Keratinocyte (primary cell): ENCODE measurements around the gene LSM14B. TPM values are rescaled to one million over a fixed set of nuclear protein-coding genes. Genes with fewer than 3 reads are reported as not detected.

Source experiments
- DNase-seq: peaks from one replicate; pipeline ENCODE4 v3.0.0-alpha.2; 2011; ENCODE audit warnings: low read depth, missing footprints, low spot score
- FAIRE-seq: peaks from 2 replicates; lab custom pipeline; 2011; peaks lifted over from hg19 to GRCh38; lab: Jason Lieb, UNC
- H2AFZ ChIP-seq: 2 replicates; pipeline ENCODE4 v1.6.0; 2012; ENCODE audit warnings: low read length, control low read depth, inconsistent platforms; ENCODE audit not compliant: control insufficient read depth
- H3K27ac ChIP-seq: 2 replicates; pipeline ENCODE4 v1.5.1; 2011; ENCODE audit warnings: low read length; ENCODE audit not compliant: control insufficient read depth, insufficient read depth
- H3K27me3 ChIP-seq: 3 replicates; pipeline ENCODE4 v1.6.0; 2011; ENCODE audit warnings: low read length; ENCODE audit not compliant: control insufficient read depth, insufficient read depth; ENCODE audit errors: extremely low read depth
- H3K36me3 ChIP-seq, 2 experiments: 2 replicates in 1 of 2; 3 replicates in 1 of 2; pipeline ENCODE4 v1.5.1; 2011; ENCODE audit warnings: low read length in 2 of 2, mild to moderate bottlenecking in 1 of 2; ENCODE audit not compliant: control insufficient read depth in 2 of 2, insufficient read depth in 2 of 2; ENCODE audit errors: extremely low read depth in 1 of 2
- H3K4me1 ChIP-seq: 3 replicates; pipeline ENCODE4 v1.5.1; 2011; ENCODE audit warnings: low read length; ENCODE audit not compliant: control insufficient read depth, insufficient read depth; ENCODE audit errors: extremely low read depth
- H3K4me2 ChIP-seq: 3 replicates; pipeline ENCODE4 v1.6.0; 2011; ENCODE audit warnings: low read depth, low read length; ENCODE audit not compliant: control insufficient read depth, insufficient read depth; ENCODE audit errors: extremely low read depth
- H3K4me3 ChIP-seq, 3 experiments: fragments of 200-600 bp in 1 of 3; sonication (generic) in 1 of 3; 2 replicates in 2 of 3; 3 replicates in 1 of 3; pipeline ENCODE4 v1.5.1; 2011 to 2016; ENCODE audit warnings: low read length in 3 of 3, mild to moderate bottlenecking in 3 of 3, control low read depth in 2 of 3, inconsistent platforms in 1 of 3, low read depth in 1 of 3, mixed read lengths in 1 of 3, mixed run types in 1 of 3, moderate library complexity in 1 of 3; ENCODE audit not compliant: control insufficient read depth in 2 of 3, insufficient read depth in 2 of 3; ENCODE audit errors: extremely low read depth in 1 of 3
- H3K79me2 ChIP-seq: 2 replicates; pipeline ENCODE4 v1.6.0; 2012; ENCODE audit warnings: low read length; ENCODE audit not compliant: control insufficient read depth, insufficient read depth
- H3K9ac ChIP-seq: 3 replicates; pipeline ENCODE4 v1.6.0; 2011; ENCODE audit warnings: low read length; ENCODE audit not compliant: control insufficient read depth, insufficient read depth; ENCODE audit errors: extremely low read depth
- H3K9me1 ChIP-seq: 3 replicates; pipeline ENCODE4 v1.6.0; 2011; ENCODE audit warnings: low read length; ENCODE audit not compliant: control insufficient read depth, insufficient read depth; ENCODE audit errors: extremely low read depth
- H3K9me3 ChIP-seq: 2 replicates; pipeline ENCODE4 v1.5.1; 2012; ENCODE audit warnings: low read depth, low read length; ENCODE audit not compliant: control insufficient read depth
- H4K20me1 ChIP-seq: 3 replicates; pipeline ENCODE4 v1.6.0; 2011; ENCODE audit warnings: low read length; ENCODE audit not compliant: control insufficient read depth, insufficient read depth; ENCODE audit errors: extremely low read depth
- EZH2 ChIP-seq: IDR thresholded peaks from one replicate; pipeline ENCODE4 v1.6.1; 2012; ENCODE audit warnings: inconsistent platforms, mild to moderate bottlenecking, low read length, moderate library complexity
- dilution Hi-C: fragments of 300-500 bp; cut with MboI; formaldehyde crosslinking; loops from one replicate; pipeline ENCODE4 v1.7.0; 2020; ENCODE audit warnings: low sequenced_read_pairs; ENCODE audit not compliant: extremely low pct_ligation_motif_present
- polyA plus RNA-seq, 5 experiments: library from polyadenylated mRNA; depleted of rRNA in 3 of 5; stranded (reverse) in 3 of 5; stranded (forward) in 1 of 5; unstranded in 1 of 5; fragments of >200 nt; gene quantifications; 1 replicate in 1 of 5; 2 replicates in 3 of 5; 3 replicates in 1 of 5; pipeline versions ENCODE4 v1.2.1 to v1.2.3, GENCODE V29; 2011 to 2012; ENCODE audit warnings: missing spikeins in 2 of 5, low read depth in 1 of 5, low replicate concordance in 1 of 5
- TF ChIP-seq, protein P1 (sequence below), 3 experiments: IDR thresholded peaks in 1 of 3; conservative IDR thresholded peaks in 1 of 3; optimal IDR thresholded peaks in 1 of 3; 2 replicates in 2 of 3; 3 replicates in 1 of 3; pipeline versions ENCODE3 to v1.5.1; 2011; ENCODE audit warnings: low read length in 3 of 3, mild to moderate bottlenecking in 3 of 3, moderate library complexity in 2 of 3, control low read depth in 1 of 3, inconsistent platforms in 1 of 3; ENCODE audit not compliant: insufficient read depth in 2 of 3; ENCODE audit errors: extremely low read depth in 1 of 3

LSM14B gene
- polyA plus RNA-seq, 1 donor (not counting 4 experiments of a cell fraction or from before 2014, with no cell fraction given): 21.7 TPM

GRCh38 chr20:62160876-62161275 is 38.6 kb downstream of the LSM14B start:
- peaks cover 19 to 20% of the 10 kb centered on the region in 2 experiments for H3K36me3 ChIP-seq
- no peak overlapping the region for H3K27ac ChIP-seq
- peaks cover 19% of the 10 kb centered on the region for H3K79me2 ChIP-seq

DNA sequence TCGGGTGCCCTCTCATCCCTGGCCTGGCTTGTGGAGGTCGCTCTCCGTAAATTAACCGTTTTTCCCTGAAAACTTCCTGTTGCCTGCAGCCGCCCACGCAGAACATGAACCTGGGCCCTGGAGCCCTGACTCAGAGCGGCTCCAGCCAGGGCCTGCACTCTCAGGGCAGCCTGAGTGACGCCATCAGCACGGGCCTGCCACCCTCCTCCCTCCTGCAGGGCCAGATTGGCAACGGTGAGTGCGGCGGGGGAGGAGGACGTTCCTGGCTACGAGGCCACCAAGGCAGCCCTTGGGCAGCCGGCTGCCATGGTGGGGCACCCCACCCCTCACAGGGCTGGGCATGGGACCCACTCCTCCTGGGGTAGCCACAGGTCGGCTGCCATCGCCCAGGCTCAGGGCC is 39.1 kb downstream of the LSM14B start:
- dilution Hi-C loops: no loop called here
- FAIRE-seq (no peak), DNase-seq (no peak)
- no peaks in the 10 kb centered on the region for H3K27me3 ChIP-seq
- H3K4me3 ChIP-seq: no peak overlapping the region
- no peak overlapping the region for H3K27ac ChIP-seq
- peaks cover 26% of the 10 kb centered on the region for H3K4me1 ChIP-seq
- H3K36me3 ChIP-seq: peaks cover 20 to 21% of the 10 kb centered on the region in 2 experiments
- peaks cover 3% of the 10 kb centered on the region for H3K9me1 ChIP-seq
- H3K79me2 ChIP-seq: peaks cover 19% of the 10 kb centered on the region
- no peak overlapping the region for H3K9ac ChIP-seq
- H2AFZ ChIP-seq: no peak overlapping the region
- H3K4me2 ChIP-seq: peak overlapping the region; percentile 46
- H4K20me1 ChIP-seq: peaks cover 7% of the 10 kb centered on the region
- TF ChIP-seq, protein P1, sequence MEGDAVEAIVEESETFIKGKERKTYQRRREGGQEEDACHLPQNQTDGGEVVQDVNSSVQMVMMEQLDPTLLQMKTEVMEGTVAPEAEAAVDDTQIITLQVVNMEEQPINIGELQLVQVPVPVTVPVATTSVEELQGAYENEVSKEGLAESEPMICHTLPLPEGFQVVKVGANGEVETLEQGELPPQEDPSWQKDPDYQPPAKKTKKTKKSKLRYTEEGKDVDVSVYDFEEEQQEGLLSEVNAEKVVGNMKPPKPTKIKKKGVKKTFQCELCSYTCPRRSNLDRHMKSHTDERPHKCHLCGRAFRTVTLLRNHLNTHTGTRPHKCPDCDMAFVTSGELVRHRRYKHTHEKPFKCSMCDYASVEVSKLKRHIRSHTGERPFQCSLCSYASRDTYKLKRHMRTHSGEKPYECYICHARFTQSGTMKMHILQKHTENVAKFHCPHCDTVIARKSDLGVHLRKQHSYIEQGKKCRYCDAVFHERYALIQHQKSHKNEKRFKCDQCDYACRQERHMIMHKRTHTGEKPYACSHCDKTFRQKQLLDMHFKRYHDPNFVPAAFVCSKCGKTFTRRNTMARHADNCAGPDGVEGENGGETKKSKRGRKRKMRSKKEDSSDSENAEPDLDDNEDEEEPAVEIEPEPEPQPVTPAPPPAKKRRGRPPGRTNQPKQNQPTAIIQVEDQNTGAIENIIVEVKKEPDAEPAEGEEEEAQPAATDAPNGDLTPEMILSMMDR (optimal IDR thresholded peaks at IDR 0.05 in 1 of 3, IDR thresholded peaks at IDR 0.05 in 1 of 3, conservative IDR thresholded peaks at IDR 0.05 in 1 of 3; ENCODE audit: extremely low read depth in 1 of 3, insufficient read depth in 2 of 3, low read length in 3 of 3): no peak
- no peak for TF ChIP-seq EZH2
- no peaks in the 10 kb centered on the region for H3K9me3 ChIP-seq

More at GRCh38 chr20:62160876-62161275, 38.6 kb downstream of the LSM14B start:
- Histone ChIP-seq H3K4me1 (peaks cover 29% of the 10 kb centered on the region), H3K4me3 (no peak overlapping the region), H4K20me1 (peaks cover 8% of the 10 kb centered on the region), H3K27me3 (no peaks in the 10 kb centered on the region), H3K9me3 (no peaks in the 10 kb centered on the region), H3K9me1 (peaks cover 5% of the 10 kb centered on the region), H2AFZ (no peak overlapping the region), H3K4me2 (peak overlapping the region; percentile 46), H3K9ac (no peak overlapping the region)
- FAIRE-seq (peak; percentile 17), DNase-seq (no peak)
- dilution Hi-C loops: no loop called here
- no peak for TF ChIP-seq EZH2
- TF ChIP-seq, protein P1 (optimal IDR thresholded peaks at IDR 0.05 in 1 of 3, IDR thresholded peaks at IDR 0.05 in 1 of 3, conservative IDR thresholded peaks at IDR 0.05 in 1 of 3; ENCODE audit: extremely low read depth in 1 of 3, insufficient read depth in 2 of 3, low read length in 3 of 3): no peak
